GM23338 (cell line): ENCODE results near the gene PLA2G4B. TPM values are rescaled to one million over a fixed set of nuclear protein-coding genes. Genes with fewer than 3 reads are reported as not detected.

Source experiments
- ATAC-seq: fragments of 200-7000 bp; cut with Tn5 transposase; 3 replicates; pipeline ENCODE4 v1.9.1; 2020
- DNase-seq: peaks from one replicate; pipeline ENCODE4 v3.0.0-alpha.2; 2015; ENCODE audit warnings: low spot score
- H2AFZ ChIP-seq: fragments of 200-600 bp; sonication (generic); 2 replicates; pipeline ENCODE4 v1.8.0; 2016; ENCODE audit warnings: antibody characterized with exemption, mild to moderate bottlenecking, moderate library complexity
- H3F3A ChIP-seq: fragments of 200-600 bp; sonication (generic); replicated peaks from 2 replicates; pipeline ENCODE4 v1.8.0; 2017; ENCODE audit warnings: antibody characterized with exemption, mixed run types, low read depth
- H3K27ac ChIP-seq: fragments of 200-600 bp; sonication (generic); 2 replicates; pipeline ENCODE4 v1.6.1; 2016; ENCODE audit warnings: low read depth
- H3K27me3 ChIP-seq: fragments of 200-600 bp; sonication (generic); 2 replicates; pipeline ENCODE4 v1.8.0; 2016; ENCODE audit warnings: mild to moderate bottlenecking, mixed run types, moderate library complexity; ENCODE audit not compliant: insufficient read depth
- H3K36me3 ChIP-seq: fragments of 200-600 bp; sonication (generic); 2 replicates; pipeline ENCODE4 v1.8.0; 2016; ENCODE audit warnings: mild to moderate bottlenecking; ENCODE audit not compliant: insufficient read depth
- H3K4me1 ChIP-seq: fragments of 200-600 bp; sonication (generic); 2 replicates; pipeline ENCODE4 v1.8.0; 2016; ENCODE audit warnings: mild to moderate bottlenecking, moderate library complexity; ENCODE audit not compliant: insufficient read depth
- H3K4me2 ChIP-seq: fragments of 200-600 bp; sonication (generic); 2 replicates; pipeline ENCODE4 v1.7.1; 2017; ENCODE audit warnings: mixed run types
- H3K4me3 ChIP-seq: fragments of 200-600 bp; sonication (generic); 2 replicates; pipeline ENCODE4 v1.6.1; 2016; ENCODE audit warnings: mixed run types
- H3K79me2 ChIP-seq: fragments of 200-600 bp; sonication (generic); replicated peaks from 2 replicates; pipeline ENCODE4 v1.8.0; 2017; ENCODE audit warnings: mild to moderate bottlenecking; ENCODE audit not compliant: insufficient read depth
- H3K9me2 ChIP-seq: fragments of 200-600 bp; sonication (generic); 2 replicates; pipeline ENCODE4 v1.8.0; 2017; ENCODE audit not compliant: insufficient read depth
- H4K20me1 ChIP-seq: fragments of 200-600 bp; sonication (generic); replicated peaks from 2 replicates; pipeline ENCODE4 v1.8.0; 2017; ENCODE audit warnings: mild to moderate bottlenecking; ENCODE audit not compliant: insufficient read depth
- H3K27ac Mint-ChIP-seq: 2 replicates; pipeline ENCODE4 v1.8.0; 2020; ENCODE audit warnings: inconsistent platforms, mild to moderate bottlenecking, moderate library complexity, mixed read lengths
- H3K27me3 Mint-ChIP-seq: 3 replicates; pipeline ENCODE4 v1.8.0; 2022; ENCODE audit warnings: low read depth, mild to moderate bottlenecking, moderate library complexity, mixed read lengths, inconsistent platforms; ENCODE audit not compliant: insufficient read depth, poor library complexity
- H3K36me3 Mint-ChIP-seq: 3 replicates; pipeline ENCODE4 v1.8.0; 2021; ENCODE audit warnings: low read depth, mild to moderate bottlenecking, inconsistent platforms, moderate library complexity, mixed read lengths
- H3K4me1 Mint-ChIP-seq: 3 replicates; pipeline ENCODE4 v1.8.0; 2020; ENCODE audit warnings: mild to moderate bottlenecking, inconsistent platforms, mixed read lengths
- H3K4me3 Mint-ChIP-seq: 3 replicates; pipeline ENCODE4 v1.8.0; 2021; ENCODE audit warnings: moderate library complexity, mild to moderate bottlenecking, inconsistent platforms, mixed read lengths
- H3K9me3 Mint-ChIP-seq: 3 replicates; pipeline ENCODE4 v1.8.0; 2020; ENCODE audit warnings: moderate library complexity, mild to moderate bottlenecking, inconsistent platforms, mixed read lengths
- CREB1 ChIP-seq: fragments of 250-450 bp; sonication (Bioruptor Pico); IDR thresholded peaks from 2 replicates; pipeline ENCODE4 v1.5.0; 2020; ENCODE audit warnings: low read depth, mild to moderate bottlenecking, moderate library complexity
- CTCF ChIP-seq, 2 experiments: fragments of 200-600 bp in 1 of 2; sonication (generic) in 1 of 2; conservative IDR thresholded peaks; 2 replicates each; pipeline versions ENCODE4 v1.5.1 to v1.6.1; 2016 to 2017; ENCODE audit warnings: antibody characterized with exemption in 2 of 2, low read depth in 2 of 2, mild to moderate bottlenecking in 2 of 2, moderate library complexity in 1 of 2
- EZH2phosphoT487 ChIP-seq: fragments of 200-600 bp; sonication (generic); IDR thresholded peaks from one replicate; pipeline ENCODE4 v1.8.1; 2018; ENCODE audit warnings: antibody characterized with exemption; ENCODE audit not compliant: unreplicated experiment
- JUNB ChIP-seq: IDR thresholded peaks from one replicate; pipeline ENCODE4 v1.6.1; 2016; ENCODE audit warnings: antibody characterized with exemption; ENCODE audit not compliant: unreplicated experiment
- NANOG ChIP-seq: IDR thresholded peaks from 2 replicates; pipeline ENCODE4 v1.6.1; 2016; ENCODE audit warnings: antibody characterized with exemption, borderline replicate concordance
- POLR2AphosphoS5 ChIP-seq: IDR thresholded peaks from 2 replicates; pipeline ENCODE4 v1.6.1; 2016; ENCODE audit warnings: antibody characterized with exemption, low read depth
- ZNF462 ChIP-seq: fragments of 250-450 bp; sonication (Bioruptor Pico); IDR thresholded peaks from 2 replicates; pipeline ENCODE4 v1.5.0; 2020; ENCODE audit warnings: mild to moderate bottlenecking, moderate library complexity
- polyA plus RNA-seq: library from polyadenylated mRNA; unstranded; fragments of >200 nt; fragmentation: Nextera tagmentation; extraction: Ambion mirVana; gene quantifications from 2 replicates; pipeline ENCODE4 v1.2.1, GENCODE V29; 2016
- total RNA-seq: library from RNA; depleted of rRNA; stranded (reverse); fragments of >200 nt; shearing (Covaris generic); gene quantifications from 2 replicates; pipeline ENCODE4 v1.2.3, GENCODE V29; 2014

Gene PLA2G4B
- total and polyA plus RNA-seq, 2 experiments from 2014 or later, result 4.4 to 9.6 TPM

- no peak within 1 kb of the TSS for H3K4me3 ChIP-seq
- ATAC-seq, result no peak
- Mint-ChIP-seq H3K27ac (no peak within 1 kb of the TSS), H3K4me3 (no peak within 1 kb of the TSS), H3K9me3 (no peaks in the 10 kb centered on the region), H3K36me3 (peaks cover 3% of the 10 kb centered on the region; the same call in 1 of the 3 replicates), H3K4me1 (no peaks in the 10 kb centered on the region; the same call in 2 of the 3 replicates), H3K27me3 (peaks cover 12% of the 10 kb centered on the region)
- no peaks in the 10 kb centered on the region for H3K4me1 ChIP-seq
- TF ChIP-seq CREB1 (CRISPR knock-in tag) (no peak), JUNB (no peak), NANOG (no peak)
- H3K27me3 ChIP-seq, result no peaks in the 10 kb centered on the region
- no peaks in the 10 kb centered on the region; the same call in 1 of the 2 replicates for H4K20me1 ChIP-seq
- H3K36me3 ChIP-seq, result no peaks in the 10 kb centered on the region; the same call in 1 of the 2 replicates
- no peaks in the 10 kb centered on the region for H3F3A ChIP-seq
- no peak within 1 kb of the TSS for H3K27ac ChIP-seq
- DNase-seq, result no peak
- H3K9me2 ChIP-seq, result no peaks in the 10 kb centered on the region
- H3K79me2 ChIP-seq, result no peaks in the 10 kb centered on the region
- no peak within 1 kb of the TSS for H3K4me2 ChIP-seq
- H2AFZ ChIP-seq, result no peak within 1 kb of the TSS
These were observed 55.0 kb downstream of the PLA2G4B start, which contains the start of gene SPTBN5 for GRCh38 chr15:41893422-41894250. Gene SPTBN5, minus strand, starts transcription at chr15:41894053. Its CDS starts 556 bp downstream, at chr15:41893497.

GRCh38 chr15:41894251-41894790, 55.7 kb downstream of the PLA2G4B start:
- Histone ChIP-seq H3K9me2 (no peaks in the 10 kb centered on the region), H2AFZ (no peak overlapping the region), H3K79me2 (no peaks in the 10 kb centered on the region), H3K4me2 (no peak overlapping the region), H3K36me3 (no peaks in the 10 kb centered on the region; the same call in 1 of the 2 replicates), H3K4me1 (no peaks in the 10 kb centered on the region), H3K4me3 (no peak overlapping the region), H3K27me3 (no peaks in the 10 kb centered on the region), H3K27ac (no peak overlapping the region), H3F3A (no peaks in the 10 kb centered on the region), H4K20me1 (no peaks in the 10 kb centered on the region; the same call in 1 of the 2 replicates)
- H3K27ac Mint-ChIP-seq, result no peak overlapping the region
- H3K4me1 Mint-ChIP-seq, result no peaks in the 10 kb centered on the region; the same call in 2 of the 3 replicates
- peaks cover 12% of the 10 kb centered on the region for H3K27me3 Mint-ChIP-seq
- DNase-seq (no peak), ATAC-seq (peak; percentile 9)
- no peaks in the 10 kb centered on the region for H3K9me3 Mint-ChIP-seq
- TF ChIP-seq POLR2AphosphoS5 (no peak), NANOG (no peak), CREB1 (CRISPR knock-in tag) (no peak), JUNB (no peak), EZH2phosphoT487 (no peak), CTCF (conservative IDR thresholded peaks at IDR 0.05; ENCODE audit: low read depth in 2 of 2) (no peak), ZNF462 (CRISPR knock-in tag) (no peak)
- H3K4me3 Mint-ChIP-seq, result no peak overlapping the region
- H3K36me3 Mint-ChIP-seq, result peaks cover 8% of the 10 kb centered on the region; the same call in 2 of the 3 replicates
